Heart left ventricle (tissue), 16 donors: ENCODE data around the gene ASZ1. TPM values are rescaled to one million over a fixed set of nuclear protein-coding genes. Genes with fewer than 3 reads are reported as not detected.

Source experiments
- ATAC-seq, 4 donors: fragments of 200-7000 bp; cut with Tn5 transposase; one replicate each; pipeline ENCODE4 v1.9.1; 2020 to 2022; ENCODE audit warnings: moderate library complexity in 4 of 4, mild to moderate bottlenecking in 3 of 4, moderate number of reproducible peaks in 1 of 4
- DNase-seq, 5 donors: peaks; one replicate each; pipeline ENCODE4 v3.0.0-alpha.2; 2020
- H3K27ac ChIP-seq, 12 donors: fragments of 200-600 bp; sonication (generic) in 4 of 12; one replicate each; pipeline versions ENCODE4 v1.5.0 to v1.8.0; 2016 to 2022; ENCODE audit warnings: mild to moderate bottlenecking in 2 of 12
- H3K27me3 ChIP-seq, 9 donors: fragments of 200-600 bp; sonication (generic) in 2 of 9; one replicate each; pipeline versions ENCODE4 v1.5.1 to v1.8.0; 2016 to 2022; ENCODE audit warnings: mild to moderate bottlenecking in 3 of 9
- H3K36me3 ChIP-seq, 9 donors: fragments of 200-600 bp; sonication (generic) in 2 of 9; one replicate each; pipeline versions ENCODE4 v1.5.0 to v1.8.0; 2018 to 2022; ENCODE audit warnings: mild to moderate bottlenecking in 2 of 9
- H3K4me1 ChIP-seq, 12 donors: fragments of 200-600 bp; sonication (generic) in 4 of 12; one replicate each; pipeline versions ENCODE4 v1.5.0 to v1.8.0; 2016 to 2022; ENCODE audit warnings: mild to moderate bottlenecking in 3 of 12
- H3K4me3 ChIP-seq, 12 donors: fragments of 200-600 bp; sonication (generic) in 4 of 12; one replicate each; pipeline versions ENCODE4 v1.5.0 to v1.8.0; 2017 to 2022; ENCODE audit warnings: mild to moderate bottlenecking in 9 of 12, moderate library complexity in 4 of 12
- H3K9me3 ChIP-seq, 12 donors: fragments of 200-600 bp; sonication (generic) in 4 of 12; one replicate each; pipeline versions ENCODE4 v1.5.0 to v1.8.0; 2016 to 2022; ENCODE audit warnings: mild to moderate bottlenecking in 1 of 12
- CTCF ChIP-seq, 12 donors: fragments of 200-600 bp; sonication (generic) in 4 of 12; IDR thresholded peaks; one replicate each; pipeline versions ENCODE4 v1.5.0 to v1.8.0; 2018 to 2022; ENCODE audit warnings: antibody characterized with exemption in 12 of 12, mild to moderate bottlenecking in 5 of 12
- POLR2A ChIP-seq, 2 donors: fragments of 450-650 bp; IDR thresholded peaks; one replicate each; pipeline ENCODE4 v1.6.1; 2017; ENCODE audit warnings: antibody characterized with exemption in 2 of 2, mild to moderate bottlenecking in 2 of 2, moderate library complexity in 2 of 2
- WGBS, 4 donors: extraction: QIAGEN DNeasy Blood & Tissue Kit in 2 of 4; methylation state at CpG; one replicate each; pipeline versions ENCODE4 v1.1.5 to v1.1.7; 2013 to 2018; 5-methylcytosine and 5-hydroxymethylcytosine counted together
- intact Hi-C, 10 donors: fragments of 100-400 bp; cut with DNase I; formaldehyde crosslinking; loops; one replicate each; pipeline versions ENCODE4 v1.11.1 to v1.14.2; 2022
- polyA plus RNA-seq, 2 donors: library from polyadenylated mRNA; stranded (reverse); fragments of 200-250 nt; gene quantifications; one replicate each; pipeline ENCODE4 v1.2.3, GENCODE V29; 2013
- total RNA-seq, 9 donors: library from RNA; depleted of rRNA in 2 of 9; stranded (reverse); fragments of >200 nt in 2 of 9; fragmentation: NEBNext Ultra II Directional in 3 of 9; extraction: Animal tissue kit (Norgen Biotek cat#: 25700) in 3 of 9; gene quantifications; one replicate each; pipeline versions ENCODE4 v1.1.0 to v1.2.4, GENCODE V29; 2016 to 2023
- donor health status: ischemic (EF 13 %, LVEDD 7.1; RV severe dilation, severe dysfunction).
- donor health status: healthy with polysubstance abuse.
- donor health status: DM: no; HTN: yes; CAD: no.
- donor health status: DM: no; HTN: no; CAD: no.
- donor health status: ischemic (EF 25% LVEDD 6.9; RV normal size, moderate dysfunction).
- donor health status: ischemic (EF 25% LVEDD 5.7; RV mildly dilated, moderate dysfunction).
- donor health status: healthy.
- donor health status: DM: yes; HTN: yes; CAD: no.
- donor health status: ischemic (EF 35%, LVEDD 5.7; RV mildly dilated, moderate dysfunction).
- donor health status: nonischemic (EF 11% LVEDD 7.7; RV severe dilation, severe dysfunction).
- donor health status: DM: yes; HTN: yes; CAD: no.
- donor health status: PGD.
- donor health status: ischemic (EF 29% LVEDD 5.4; RV normal size, mild dysfunction).
- donor health status: nonischemic (EF 23%, LVEDD 6.1; RV moderate dilation, normal function).

The ASZ1 gene
- total and polyA plus RNA-seq, 11 donors, result not detected

- no peak overlapping the region for H3K4me3 ChIP-seq
- TF ChIP-seq POLR2A (IDR thresholded peaks at IDR 0.05), result no peak
- no peak for TF ChIP-seq CTCF (IDR thresholded peaks at IDR 0.05)
- H3K27me3 ChIP-seq, result peaks cover 0 to 4% (median 0%) of the 10 kb centered on the region in 9 donors
- peaks cover 0 to 10% (median 0%) of the 10 kb centered on the region in 12 donors for H3K9me3 ChIP-seq
- H3K27ac ChIP-seq, result no peak overlapping the region
- no peaks in the 10 kb centered on the region for H3K4me1 ChIP-seq
- intact Hi-C loops, result no loop called here
- no peak for ATAC-seq
- H3K36me3 ChIP-seq, result no peaks in the 10 kb centered on the region
- DNase-seq, result no peak
Observed at GRCh38 chr7:117333168-117333567, 94.1 kb downstream of the ASZ1 start.

GRCh38 chr7:117332031-117332430 is 95.3 kb downstream of the ASZ1 start:
- H3K4me1 ChIP-seq, result no peaks in the 10 kb centered on the region
- intact Hi-C loops, result no loop called here
- H3K9me3 ChIP-seq, result peaks cover 0 to 10% (median 0%) of the 10 kb centered on the region in 12 donors
- H3K36me3 ChIP-seq, result no peaks in the 10 kb centered on the region
- no peaks in the 10 kb centered on the region for H3K27me3 ChIP-seq
- H3K4me3 ChIP-seq, result no peak overlapping the region
- DNase-seq (no peak), ATAC-seq (no peak)
- TF ChIP-seq CTCF (IDR thresholded peaks at IDR 0.05) (no peak), POLR2A (IDR thresholded peaks at IDR 0.05) (no peak)
- H3K27ac ChIP-seq, result no peak overlapping the region

GRCh38 chr7:117325836-117326235 is 101.5 kb downstream of the ASZ1 start:
- Histone ChIP-seq H3K36me3 (no peaks in the 10 kb centered on the region), H3K4me3 (no peak overlapping the region), H3K27me3 (peaks cover 8 to 43% (median 25%) of the 10 kb centered on the region in 9 donors), H3K27ac (no peak overlapping the region), H3K4me1 (peaks cover 0 to 24% (median 9%) of the 10 kb centered on the region in 12 donors), H3K9me3 (peaks cover 0 to 5% (median 0%) of the 10 kb centered on the region in 12 donors)
- TF ChIP-seq POLR2A (IDR thresholded peaks at IDR 0.05) (no peak), CTCF (IDR thresholded peaks at IDR 0.05) (no peak)
- intact Hi-C loops, result no loop called here
- WGBS, 4 donors, result 73 to 87% (median 84%) methylated on average over 1 of the region's 1 CpG
- no peak for DNase-seq
- ATAC-seq, result no peak

- peaks cover 0 to 3% (median 0%) of the 10 kb centered on the region in 12 donors for H3K9me3 ChIP-seq
- peak overlapping the region in 6 of 12 donors; percentile 40 to 55 (median 43) for H3K4me3 ChIP-seq
- DNase-seq, result no peak
- intact Hi-C loops, result no loop called here
- no peak for TF ChIP-seq POLR2A (IDR thresholded peaks at IDR 0.05)
- TF ChIP-seq CTCF (IDR thresholded peaks at IDR 0.05), result no peak
- peaks cover 0 to 24% (median 9%) of the 10 kb centered on the region in 12 donors for H3K4me1 ChIP-seq
- no peaks in the 10 kb centered on the region for H3K36me3 ChIP-seq
- H3K27ac ChIP-seq, result no peak overlapping the region
- WGBS, 4 donors, result 47 to 63% (median 56%) methylated on average over 4 of the region's 4 CpGs
- H3K27me3 ChIP-seq, result peaks cover 8 to 48% (median 25%) of the 10 kb centered on the region in 9 donors
- peak in 3 of 4 donors; percentile 36 to 45 (median 39) for ATAC-seq
Observed at GRCh38 chr7:117324960-117325359, 102.3 kb downstream of the ASZ1 start.
